OCI-LY7 (cell line): Measurements from ENCODE around the gene ZNF415. TPM values are rescaled to one million over a fixed set of nuclear protein-coding genes. Genes with fewer than 3 reads are reported as not detected.

Source experiments
- BruUV-seq: library from RNA; stranded (reverse); fragments of 400-500 nt; replicated peaks from 2 replicates; lab custom pipeline; 2021; lab: Mats Ljungman, UMichigan
- CTCF ChIA-PET: fragments of 300-600 bp; sonication (Branson Sonifier 250); formaldehyde crosslinking; loops from one replicate; lab custom pipeline; 2022; ENCODE audit warnings: antibody characterized with exemption; ENCODE audit not compliant: unreplicated experiment; lab: Charles Lee
- POLR2A ChIA-PET: fragments of 300-600 bp; sonication (Branson Sonifier 250); formaldehyde crosslinking; loops from one replicate; lab custom pipeline; 2022; ENCODE audit warnings: antibody characterized with exemption; lab: Charles Lee
- DNase-seq: peaks from one replicate; pipeline ENCODE4 v3.0.0-alpha.2; 2015; ENCODE audit warnings: low spot score
- H2AFZ ChIP-seq: fragments of 200-600 bp; sonication (generic), shearing (Covaris generic); 2 replicates; pipeline ENCODE4 v1.6.1; 2014; ENCODE audit warnings: mild to moderate bottlenecking, antibody characterized with exemption, low read length, moderate library complexity
- H3K27ac ChIP-seq: fragments of 200-600 bp; sonication (generic); 2 replicates; pipeline ENCODE4 v1.5.1; 2014; ENCODE audit warnings: mixed run types, low read depth, mild to moderate bottlenecking, moderate library complexity, low read length, inconsistent platforms; ENCODE audit not compliant: poor library complexity, severe bottlenecking
- H3K36me3 ChIP-seq: fragments of 200-600 bp; sonication (generic); 2 replicates; pipeline ENCODE4 v1.6.1; 2014; ENCODE audit warnings: mild to moderate bottlenecking, antibody characterized with exemption, low read length, moderate library complexity, mixed read lengths; ENCODE audit not compliant: insufficient read depth
- H3K4me1 ChIP-seq: fragments of 200-600 bp; sonication (generic); 2 replicates; pipeline ENCODE4 v1.5.1; 2014; ENCODE audit warnings: mild to moderate bottlenecking, low read length; ENCODE audit not compliant: insufficient read depth, poor library complexity, severe bottlenecking
- H3K4me2 ChIP-seq: fragments of 200-600 bp; sonication (generic); 2 replicates; pipeline ENCODE4 v1.6.1; 2014; ENCODE audit warnings: mild to moderate bottlenecking, low read length
- H3K4me3 ChIP-seq: fragments of 200-600 bp; sonication (generic); 2 replicates; pipeline ENCODE4 v1.5.1; 2014; ENCODE audit warnings: mild to moderate bottlenecking, low read depth, low read length; ENCODE audit not compliant: poor library complexity, severe bottlenecking
- H3K79me2 ChIP-seq: fragments of 200-600 bp; sonication (generic); 2 replicates; pipeline ENCODE4 v1.6.1; 2016; ENCODE audit warnings: low read depth, mild to moderate bottlenecking, low read length, moderate library complexity, mixed read lengths; ENCODE audit not compliant: insufficient read depth
- H3K9me2 ChIP-seq: fragments of 200-600 bp; sonication (generic); 2 replicates; pipeline ENCODE4 v1.6.1; 2016; ENCODE audit warnings: mild to moderate bottlenecking, low read length, mixed read lengths; ENCODE audit not compliant: insufficient read depth
- H3K9me3 ChIP-seq: fragments of 200-600 bp; sonication (generic); 2 replicates; pipeline ENCODE4 v1.6.1; 2014; ENCODE audit warnings: mild to moderate bottlenecking, mixed run types, low read length, mixed read lengths
- H4K20me1 ChIP-seq: fragments of 200-600 bp; sonication (generic); 2 replicates; pipeline ENCODE4 v1.6.1; 2014; ENCODE audit warnings: mild to moderate bottlenecking, antibody characterized with exemption, low read length, moderate library complexity, mixed read lengths; ENCODE audit not compliant: insufficient read depth
- EZH2phosphoT487 ChIP-seq: fragments of 200-600 bp; sonication (generic); IDR thresholded peaks from 2 replicates; pipeline ENCODE4 v1.6.1; 2018; ENCODE audit warnings: low read depth, borderline replicate concordance, mild to moderate bottlenecking, mixed run types, antibody characterized with exemption, low read length, moderate library complexity, mixed read lengths
- intact Hi-C: fragments of 100-400 bp; cut with micrococcal nuclease; formaldehyde crosslinking; loops from one replicate; pipeline ENCODE4 v1.10.0; 2022; ENCODE audit not compliant: unreplicated experiment
- total RNA-seq, 2 experiments: library from RNA; depleted of rRNA in 1 of 2; stranded (reverse); fragments of >200 nt in 1 of 2; shearing (Covaris generic) in 1 of 2; gene quantifications; 2 replicates each; pipeline ENCODE4 v1.2.3, GENCODE V29; 2014 to 2022
- TF ChIP-seq, protein P1 (sequence below): fragments of 200-600 bp; sonication (generic); conservative IDR thresholded peaks from 2 replicates; pipeline ENCODE4 v1.5.1; 2014; ENCODE audit warnings: mild to moderate bottlenecking, antibody characterized with exemption, low read length, moderate library complexity, mixed read lengths

ZNF415 gene
- total RNA-seq, 2 experiments from 2014 or later = 0.51 to 0.63 TPM

DNA sequence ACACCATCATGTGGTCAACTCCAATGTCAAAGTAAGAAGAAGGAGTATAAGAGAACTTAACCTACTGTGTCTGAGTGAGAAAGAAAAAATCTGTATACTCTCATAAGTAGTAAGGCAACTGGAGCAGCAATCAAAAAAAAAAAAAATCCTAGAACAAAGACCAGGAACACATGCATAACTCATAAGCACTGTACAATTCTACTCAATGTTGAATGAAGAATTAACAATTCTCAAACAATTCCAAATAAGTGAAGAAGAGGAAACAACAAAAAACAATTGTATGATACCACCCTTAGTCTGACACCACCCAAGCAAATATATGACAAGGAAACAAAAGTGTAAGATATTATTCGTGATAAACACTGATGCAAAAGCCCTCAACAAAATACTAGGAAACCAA is 54.0 kb downstream of the ZNF415 start:
- TF ChIP-seq, protein P1, sequence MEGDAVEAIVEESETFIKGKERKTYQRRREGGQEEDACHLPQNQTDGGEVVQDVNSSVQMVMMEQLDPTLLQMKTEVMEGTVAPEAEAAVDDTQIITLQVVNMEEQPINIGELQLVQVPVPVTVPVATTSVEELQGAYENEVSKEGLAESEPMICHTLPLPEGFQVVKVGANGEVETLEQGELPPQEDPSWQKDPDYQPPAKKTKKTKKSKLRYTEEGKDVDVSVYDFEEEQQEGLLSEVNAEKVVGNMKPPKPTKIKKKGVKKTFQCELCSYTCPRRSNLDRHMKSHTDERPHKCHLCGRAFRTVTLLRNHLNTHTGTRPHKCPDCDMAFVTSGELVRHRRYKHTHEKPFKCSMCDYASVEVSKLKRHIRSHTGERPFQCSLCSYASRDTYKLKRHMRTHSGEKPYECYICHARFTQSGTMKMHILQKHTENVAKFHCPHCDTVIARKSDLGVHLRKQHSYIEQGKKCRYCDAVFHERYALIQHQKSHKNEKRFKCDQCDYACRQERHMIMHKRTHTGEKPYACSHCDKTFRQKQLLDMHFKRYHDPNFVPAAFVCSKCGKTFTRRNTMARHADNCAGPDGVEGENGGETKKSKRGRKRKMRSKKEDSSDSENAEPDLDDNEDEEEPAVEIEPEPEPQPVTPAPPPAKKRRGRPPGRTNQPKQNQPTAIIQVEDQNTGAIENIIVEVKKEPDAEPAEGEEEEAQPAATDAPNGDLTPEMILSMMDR = no peak
- no peak for TF ChIP-seq EZH2phosphoT487
- DNase-seq = no peak
- Histone ChIP-seq H3K27ac (no peak overlapping the region), H3K4me1 (no peaks in the 10 kb centered on the region), H2AFZ (no peak overlapping the region), H3K79me2 (peaks cover 4% of the 10 kb centered on the region; the same call in 1 of the 2 replicates), H3K36me3 (peaks cover 91% of the 10 kb centered on the region), H4K20me1 (no peaks in the 10 kb centered on the region), H3K4me2 (no peak overlapping the region), H3K4me3 (no peak overlapping the region), H3K9me3 (peaks cover 15% of the 10 kb centered on the region; the same call in 1 of the 2 replicates), H3K9me2 (no peaks in the 10 kb centered on the region)
- POLR2A ChIA-PET = no interaction called here
- intact Hi-C loops = no loop called here
- CTCF ChIA-PET = no interaction called here
- BruUV-seq = no TSS peak

DNA sequence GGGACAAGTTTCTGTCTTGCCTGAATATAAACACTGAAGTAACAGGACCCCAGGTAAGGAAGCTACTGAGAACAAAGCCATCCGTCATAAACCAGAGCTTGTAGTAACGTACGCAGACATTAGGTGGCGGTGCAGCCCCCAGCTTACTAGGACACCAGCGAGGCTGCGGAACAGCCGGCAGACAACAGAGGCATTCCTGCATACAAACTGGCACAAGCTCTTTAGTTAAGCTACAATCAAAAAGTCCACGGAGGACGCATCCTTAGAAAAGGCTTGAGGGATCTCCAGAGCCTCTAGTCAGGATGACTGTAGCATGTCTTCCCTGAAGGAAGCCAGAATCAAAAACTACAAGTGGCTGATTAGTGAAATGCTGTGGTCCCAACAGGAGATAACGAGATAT is 55.7 kb downstream of the ZNF415 start:
- Histone ChIP-seq H3K4me1 (no peaks in the 10 kb centered on the region), H3K79me2 (peaks cover 4% of the 10 kb centered on the region; the same call in 1 of the 2 replicates), H3K4me3 (no peak overlapping the region), H2AFZ (no peak overlapping the region), H3K9me3 (peaks cover 15% of the 10 kb centered on the region; the same call in 1 of the 2 replicates), H4K20me1 (no peaks in the 10 kb centered on the region), H3K9me2 (no peaks in the 10 kb centered on the region), H3K36me3 (peaks cover 90% of the 10 kb centered on the region), H3K4me2 (no peak overlapping the region), H3K27ac (no peak overlapping the region)
- intact Hi-C loops = no loop called here
- no TSS peak for BruUV-seq
- ChIA-PET POLR2A (no interaction called here), CTCF (no interaction called here)
- TF ChIP-seq, protein P1 = peak; percentile 75
- no peak for TF ChIP-seq EZH2phosphoT487
- DNase-seq = peak; percentile 25

DNA sequence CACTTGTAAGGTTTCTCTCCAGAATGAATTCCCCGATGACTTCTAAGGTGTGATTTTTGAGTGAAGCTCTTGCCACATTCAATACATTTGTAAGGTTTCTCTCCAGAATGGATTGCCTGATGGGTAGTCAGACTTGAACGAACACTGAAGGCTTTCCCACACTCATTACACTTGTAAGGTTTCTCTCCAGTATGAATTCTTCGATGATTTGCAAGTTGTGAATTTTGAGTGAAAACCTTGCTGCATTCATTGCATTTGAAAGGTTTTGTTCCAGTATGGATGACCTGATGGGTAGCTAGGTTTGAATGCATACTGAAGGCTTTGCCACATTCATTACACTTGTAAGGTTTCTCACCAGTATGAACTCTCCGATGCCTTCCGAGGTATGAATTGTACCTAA is 63.9 kb downstream of the ZNF415 start:
- Histone ChIP-seq H3K79me2 (no peaks in the 10 kb centered on the region), H3K4me3 (no peak overlapping the region), H3K27ac (no peak overlapping the region), H3K4me1 (no peaks in the 10 kb centered on the region), H3K4me2 (no peak overlapping the region), H3K9me3 (peaks cover 23% of the 10 kb centered on the region; the same call in 1 of the 2 replicates), H2AFZ (no peak overlapping the region), H3K36me3 (peaks cover 86% of the 10 kb centered on the region), H3K9me2 (no peaks in the 10 kb centered on the region), H4K20me1 (no peaks in the 10 kb centered on the region)
- intact Hi-C loops = no loop called here
- CTCF ChIA-PET = no interaction called here
- TF ChIP-seq, protein P1 = no peak
- TF ChIP-seq EZH2phosphoT487 = no peak
- BruUV-seq = no TSS peak
- no peak for DNase-seq
- POLR2A ChIA-PET = no interaction called here
